ENCODE measurements around the gene CEPT1. TPM values are rescaled to one million over a fixed set of nuclear protein-coding genes. Genes with fewer than 3 reads are reported as not detected.

CEPT1 gene
- total RNA-seq, 1 experiment from 2014 or later = 34.2 TPM

GRCh38 chr1:111174070-111174469 is 34.0 kb downstream of the CEPT1 start:
- H3K79me2 ChIP-seq (ENCODE audit: insufficient read depth, low read length) = no peaks in the 10 kb centered on the region
- no TSS peak for BruUV-seq (replicated peaks)
- ATAC-seq = no peak
- H3K36me3 ChIP-seq (ENCODE audit: control insufficient read depth in 1 of 2, insufficient read depth in 2 of 2, low read length in 2 of 2) = peaks cover 8 to 11% of the 10 kb centered on the region in 2 experiments; a peak in 2 of 4 replicates
- ChIA-PET POLR2A (no interaction called here), RAD21 (ENCODE audit: low non-redundant PET in 1 of 2, low total read pairs in 2 of 2, uncharacterized antibody in 2 of 2, unreplicated experiment in 2 of 2) (no interaction called here), CTCF (no interaction called here)
- H2AFZ ChIP-seq (ENCODE audit: low read depth, low read length, poor library complexity, severe bottlenecking) = no peak overlapping the region
- intact Hi-C loops (cut with micrococcal nuclease) = no loop called here
- H3K27ac ChIP-seq (ENCODE audit: low read depth, low read length) = no peak overlapping the region
- H3K9ac ChIP-seq (ENCODE audit: low read length) = no peak overlapping the region
- H3K4me3 ChIP-seq (replicated peaks in 1 of 2; ENCODE audit: low read depth in 1 of 2, low read length in 2 of 2) = no peak overlapping the region
- TF ChIP-seq ELF1 (IDR thresholded peaks at IDR 0.05; ENCODE audit: borderline replicate concordance, low read depth) (no peak), CBX3 (IDR thresholded peaks at IDR 0.05; ENCODE audit: low read depth) (no peak), SP1 (IDR thresholded peaks at IDR 0.05; ENCODE audit: low read depth) (no peak), ZFX (IDR thresholded peaks at IDR 0.05) (no peak), ATF3 (IDR thresholded peaks at IDR 0.05) (no peak), FOSL1 (IDR thresholded peaks at IDR 0.05; ENCODE audit: low read depth) (no peak), YY1 (IDR thresholded peaks at IDR 0.05; ENCODE audit: extremely low read depth, insufficient replicate concordance, low read depth, low read length) (no peak), ZNF274 (IDR thresholded peaks at IDR 0.05; ENCODE audit: low read depth, low read length) (no peak), CEBPB (IDR thresholded peaks at IDR 0.05; ENCODE audit: low read depth) (no peak)
- peaks cover 3% of the 10 kb centered on the region; the same call in 1 of the 2 replicates for H4K20me1 ChIP-seq (ENCODE audit: insufficient read depth)
- no peaks in the 10 kb centered on the region for H3K4me1 ChIP-seq (ENCODE audit: control insufficient read depth in 1 of 2, insufficient read depth in 2 of 2, low read length in 2 of 2)
- no peak for DNase-seq (ENCODE audit: low read depth, low spot score)
- H3K9me2 ChIP-seq (ENCODE audit: insufficient read depth) = no peaks in the 10 kb centered on the region
- no peaks in the 10 kb centered on the region for H3K9me3 ChIP-seq (ENCODE audit: control insufficient read depth in 1 of 2, insufficient read depth in 1 of 2, low read depth in 1 of 2, low read length in 2 of 2)
- no peak overlapping the region for H3K4me2 ChIP-seq (ENCODE audit: low read length)
- no peaks in the 10 kb centered on the region for H3K27me3 ChIP-seq (ENCODE audit: insufficient read depth, low read length)

- POLR2A ChIA-PET = no interaction called here
- BruUV-seq (replicated peaks) = no TSS peak
- H3K4me2 ChIP-seq (ENCODE audit: low read length) = no peak overlapping the region
- TF ChIP-seq JUND (IDR thresholded peaks at IDR 0.05) = no peak
- no peak for TF ChIP-seq ZNF274 (IDR thresholded peaks at IDR 0.05; ENCODE audit: low read depth, low read length)
- TF ChIP-seq MAX (IDR thresholded peaks at IDR 0.05) = no peak
- no peak for TF ChIP-seq EZH2 (IDR thresholded peaks at IDR 0.05)
- no peak for TF ChIP-seq POLR2A (IDR thresholded peaks at IDR 0.05; ENCODE audit: borderline replicate concordance, extremely low read depth, insufficient read depth, insufficient read length)
- TF ChIP-seq ZFX (IDR thresholded peaks at IDR 0.05) = no peak
- no peak for TF ChIP-seq CBX3 (IDR thresholded peaks at IDR 0.05; ENCODE audit: low read depth)
- no peak for TF ChIP-seq REST (IDR thresholded peaks at IDR 0.05; ENCODE audit: low read depth)
- no peak for TF ChIP-seq CTCF (IDR thresholded peaks at IDR 0.05 in 2 of 3, conservative IDR thresholded peaks at IDR 0.05 in 1 of 3; ENCODE audit: borderline replicate concordance in 1 of 3, insufficient read depth in 1 of 3, low read depth in 2 of 3, low read length in 2 of 3)
- TF ChIP-seq TCF7L2 (IDR thresholded peaks at IDR 0.05; ENCODE audit: borderline replicate concordance, extremely low read depth, insufficient read depth, insufficient read length) = no peak
- no peak for TF ChIP-seq EGR1 (IDR thresholded peaks at IDR 0.05; ENCODE audit: low read depth)
Observed at GRCh38 chr1:111175349-111175748, 35.3 kb downstream of the CEPT1 start.

More at GRCh38 chr1:111175349-111175748, 35.3 kb downstream of the CEPT1 start:
- Histone ChIP-seq H3K4me3 (replicated peaks in 1 of 2; ENCODE audit: low read depth in 1 of 2, low read length in 2 of 2) (no peak overlapping the region), H3K79me2 (ENCODE audit: insufficient read depth, low read length) (no peaks in the 10 kb centered on the region), H3K9me2 (ENCODE audit: insufficient read depth) (no peaks in the 10 kb centered on the region), H3K36me3 (ENCODE audit: control insufficient read depth in 1 of 2, insufficient read depth in 2 of 2, low read length in 2 of 2) (peaks cover 8 to 11% of the 10 kb centered on the region in 2 experiments; a peak in 2 of 4 replicates), H3K9me3 (ENCODE audit: control insufficient read depth in 1 of 2, insufficient read depth in 1 of 2, low read depth in 1 of 2, low read length in 2 of 2) (no peaks in the 10 kb centered on the region), H4K20me1 (ENCODE audit: insufficient read depth) (peaks cover 3% of the 10 kb centered on the region; the same call in 1 of the 2 replicates), H2AFZ (ENCODE audit: low read depth, low read length, poor library complexity, severe bottlenecking) (no peak overlapping the region), H3K27me3 (ENCODE audit: insufficient read depth, low read length) (no peaks in the 10 kb centered on the region), H3K9ac (ENCODE audit: low read length) (no peak overlapping the region), H3K27ac (ENCODE audit: low read depth, low read length) (no peak overlapping the region), H3K4me1 (ENCODE audit: control insufficient read depth in 1 of 2, insufficient read depth in 2 of 2, low read length in 2 of 2) (no peaks in the 10 kb centered on the region)
- ChIA-PET CTCF (no interaction called here), RAD21 (ENCODE audit: low non-redundant PET in 1 of 2, low total read pairs in 2 of 2, uncharacterized antibody in 2 of 2, unreplicated experiment in 2 of 2) (no interaction called here)
- DNase-seq (ENCODE audit: low read depth, low spot score) (no peak), ATAC-seq (no peak)
- intact Hi-C loops (cut with micrococcal nuclease) = no loop called here
